K562 (cell line): ENCODE measurements around the gene SAE1. TPM values are rescaled to one million over a fixed set of nuclear protein-coding genes. Genes with fewer than 3 reads are reported as not detected.

Source experiments
- ETV1 ChIP-seq: fragments of 450-650 bp; conservative IDR thresholded peaks from 2 replicates; pipeline ENCODE4 v1.6.1; 2016; ENCODE audit warnings: missing genetic modification characterization, control low read depth, low read depth, missing compliant biosample characterization
- HDAC1 ChIP-seq, 2 experiments: fragments of 450-650 bp; IDR thresholded peaks; 2 replicates each; pipeline ENCODE4 v1.6.1; 2016 to 2017; ENCODE audit warnings: inconsistent platforms in 1 of 2, mild to moderate bottlenecking in 1 of 2, moderate library complexity in 1 of 2
- HOXB6 ChIP-seq: fragments of 250-450 bp; sonication (Bioruptor Pico); IDR thresholded peaks from 2 replicates; pipeline ENCODE4 v1.5.1; 2022; ENCODE audit warnings: mild to moderate bottlenecking, borderline replicate concordance
- RBM17 ChIP-seq: fragments of 200-400 bp; formaldehyde crosslinking; IDR thresholded peaks from 2 replicates; pipeline ENCODE4 v1.6.1; 2017; ENCODE audit warnings: low read depth, mild to moderate bottlenecking, low read length, borderline replicate concordance
- SREBF1 ChIP-seq: fragments of 150-350 bp; IDR thresholded peaks from 2 replicates; pipeline ENCODE4 v1.6.1; 2014; ENCODE audit warnings: antibody characterized with exemption, low read depth, low read length, borderline replicate concordance
- ZEB2 ChIP-seq: fragments of 450-650 bp; IDR thresholded peaks from 2 replicates; pipeline ENCODE4 v1.6.1; 2016
- ZNF41 ChIP-seq: fragments of 250-450 bp; sonication (Bioruptor Pico); conservative IDR thresholded peaks from 2 replicates; pipeline ENCODE4 v1.4.0; 2020; ENCODE audit warnings: mild to moderate bottlenecking
- polyA plus RNA-seq, 8 experiments: library from polyadenylated mRNA; depleted of rRNA in 4 of 8; stranded (reverse) in 5 of 8; unstranded in 3 of 8; fragments of >200 nt; fragmentation: Nextera tagmentation in 2 of 8; fragmentation: Illumina TruSeq in 1 of 8; extraction: Ambion mirVana in 2 of 8; extraction: Trizol in 1 of 8; gene quantifications; 2 replicates each; pipeline versions ENCODE4 v1.2.1 to v1.2.3, GENCODE V29; 2011 to 2014; ENCODE audit warnings: inconsistent platforms in 1 of 8, missing spikeins in 1 of 8
- total RNA-seq, 7 experiments: library from RNA; depleted of rRNA in 6 of 7; stranded (reverse); fragments of >200 nt in 6 of 7; fragmentation: Illumina TruSeq in 2 of 7; extraction: Trizol in 2 of 7; gene quantifications; 2 replicates each; pipeline versions ENCODE4 v1.2.1 to v1.2.3, GENCODE V29; 2011 to 2021; ENCODE audit warnings: low replicate concordance in 1 of 7
- TF ChIP-seq, protein P1 (sequence below): sonication (generic); formaldehyde crosslinking; IDR thresholded peaks from 2 replicates; pipeline ENCODE4 v1.5.0; 2020; ENCODE audit warnings: missing genetic modification reagents
- TF ChIP-seq, protein P2 (sequence below), 2 experiments: fragments of 450-650 bp in 1 of 2; sonication (generic) in 1 of 2; formaldehyde crosslinking; conservative IDR thresholded peaks; 2 replicates each; pipeline versions ENCODE4 v1.4.0 to v1.8.1; 2020 to 2022; ENCODE audit warnings: mild to moderate bottlenecking in 1 of 2, missing genetic modification reagents in 1 of 2
- TF ChIP-seq, protein P3 (sequence below): fragments of 250-450 bp; sonication (Bioruptor Pico); IDR thresholded peaks from 2 replicates; pipeline ENCODE4 v1.8.0; 2022; ENCODE audit warnings: moderate library complexity, mild to moderate bottlenecking, inconsistent platforms
- TF ChIP-seq, protein P4 (sequence below): fragments of 250-450 bp; sonication (Bioruptor Pico); IDR thresholded peaks from 2 replicates; pipeline ENCODE4 v1.4.0; 2020
- TF ChIP-seq, protein P5 (sequence below), 3 experiments: fragments of 200-800 bp in 1 of 3; fragments of 250-450 bp in 1 of 3; fragments of 450-650 bp in 1 of 3; sonication (Bioruptor Pico) in 1 of 3; sonication (Bioruptor generic) in 1 of 3; formaldehyde crosslinking in 1 of 3; IDR thresholded peaks; 2 replicates each; pipeline versions ENCODE4 v1.6.1 to v1.8.0; 2016 to 2022; ENCODE audit warnings: mild to moderate bottlenecking in 2 of 3, missing genetic modification characterization in 2 of 3, missing compliant biosample characterization in 1 of 3, moderate library complexity in 1 of 3

The SAE1 gene
- total and polyA plus RNA-seq, 9 of the 15 experiments (the other 6 are each of a cell fraction or from before 2014, with no cell fraction given) = 82.8 to 299 (median 217) TPM

DNA sequence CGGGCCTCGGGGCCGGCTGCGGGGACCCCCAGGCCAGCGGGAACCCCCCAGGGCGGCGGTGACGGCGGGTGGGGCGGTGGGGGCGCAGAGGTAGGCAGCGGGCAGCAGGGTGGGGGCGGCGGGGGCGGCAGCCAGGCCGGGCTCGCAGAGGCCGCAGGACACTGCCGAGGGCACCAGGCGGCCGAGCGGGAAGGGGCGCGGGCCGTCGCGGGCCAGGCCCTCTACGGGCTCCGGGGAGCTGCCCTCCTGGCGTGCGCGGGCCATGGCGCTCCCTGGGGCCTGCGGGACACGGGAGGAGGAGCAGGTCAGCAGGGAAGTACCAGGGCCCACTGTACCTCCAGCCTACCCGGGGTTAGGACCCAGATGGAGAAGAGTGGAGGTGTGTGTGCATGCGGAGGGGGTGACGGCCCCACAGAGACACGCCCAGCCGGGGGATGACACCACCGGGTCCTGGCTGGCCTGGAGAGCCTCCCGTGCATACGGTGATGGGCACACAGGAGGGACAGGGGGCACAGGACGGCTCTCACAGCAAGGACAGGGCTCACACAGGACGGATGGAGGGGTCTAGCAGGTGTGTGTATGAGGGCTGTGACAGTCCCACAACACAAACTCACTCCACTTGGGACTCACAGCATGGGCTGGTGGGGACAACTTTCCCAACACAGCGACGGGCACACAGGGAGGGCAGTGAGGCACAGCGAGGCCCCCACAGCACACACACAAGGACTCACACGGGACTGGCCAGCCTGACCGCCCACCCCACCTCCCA, 97.7 kb downstream of the SAE1 start (continued):
- TF ChIP-seq, protein P1, sequence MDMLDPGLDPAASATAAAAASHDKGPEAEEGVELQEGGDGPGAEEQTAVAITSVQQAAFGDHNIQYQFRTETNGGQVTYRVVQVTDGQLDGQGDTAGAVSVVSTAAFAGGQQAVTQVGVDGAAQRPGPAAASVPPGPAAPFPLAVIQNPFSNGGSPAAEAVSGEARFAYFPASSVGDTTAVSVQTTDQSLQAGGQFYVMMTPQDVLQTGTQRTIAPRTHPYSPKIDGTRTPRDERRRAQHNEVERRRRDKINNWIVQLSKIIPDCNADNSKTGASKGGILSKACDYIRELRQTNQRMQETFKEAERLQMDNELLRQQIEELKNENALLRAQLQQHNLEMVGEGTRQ (CRISPR knock-in tag) = no peak
- TF ChIP-seq HDAC1 (IDR thresholded peaks at IDR 0.05) (peak in 1 of 2 experiments; percentile 6; a peak in 2 of 4 replicates), SREBF1 (no peak), HOXB6 (no peak), ZNF41 (CRISPR knock-in tag) (no peak), RBM17 (no peak), ETV1 (tag) (no peak), ZEB2 (peak; percentile 26)
- TF ChIP-seq, protein P2, sequence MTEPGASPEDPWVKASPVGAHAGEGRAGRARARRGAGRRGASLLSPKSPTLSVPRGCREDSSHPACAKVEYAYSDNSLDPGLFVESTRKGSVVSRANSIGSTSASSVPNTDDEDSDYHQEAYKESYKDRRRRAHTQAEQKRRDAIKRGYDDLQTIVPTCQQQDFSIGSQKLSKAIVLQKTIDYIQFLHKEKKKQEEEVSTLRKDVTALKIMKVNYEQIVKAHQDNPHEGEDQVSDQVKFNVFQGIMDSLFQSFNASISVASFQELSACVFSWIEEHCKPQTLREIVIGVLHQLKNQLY (CRISPR knock-in tag; conservative IDR thresholded peaks at IDR 0.05) = 0 out of 4 replicates have a peak, but pooled peaks of 1 of the 2 experiments have one; percentile 50
- TF ChIP-seq, protein P3, sequence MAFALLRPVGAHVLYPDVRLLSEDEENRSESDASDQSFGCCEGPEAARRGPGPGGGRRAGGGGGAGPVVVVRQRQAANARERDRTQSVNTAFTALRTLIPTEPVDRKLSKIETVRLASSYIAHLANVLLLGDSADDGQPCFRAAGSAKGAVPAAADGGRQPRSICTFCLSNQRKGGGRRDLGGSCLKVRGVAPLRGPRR (CRISPR knock-in tag) = no peak
- TF ChIP-seq, protein P4, sequence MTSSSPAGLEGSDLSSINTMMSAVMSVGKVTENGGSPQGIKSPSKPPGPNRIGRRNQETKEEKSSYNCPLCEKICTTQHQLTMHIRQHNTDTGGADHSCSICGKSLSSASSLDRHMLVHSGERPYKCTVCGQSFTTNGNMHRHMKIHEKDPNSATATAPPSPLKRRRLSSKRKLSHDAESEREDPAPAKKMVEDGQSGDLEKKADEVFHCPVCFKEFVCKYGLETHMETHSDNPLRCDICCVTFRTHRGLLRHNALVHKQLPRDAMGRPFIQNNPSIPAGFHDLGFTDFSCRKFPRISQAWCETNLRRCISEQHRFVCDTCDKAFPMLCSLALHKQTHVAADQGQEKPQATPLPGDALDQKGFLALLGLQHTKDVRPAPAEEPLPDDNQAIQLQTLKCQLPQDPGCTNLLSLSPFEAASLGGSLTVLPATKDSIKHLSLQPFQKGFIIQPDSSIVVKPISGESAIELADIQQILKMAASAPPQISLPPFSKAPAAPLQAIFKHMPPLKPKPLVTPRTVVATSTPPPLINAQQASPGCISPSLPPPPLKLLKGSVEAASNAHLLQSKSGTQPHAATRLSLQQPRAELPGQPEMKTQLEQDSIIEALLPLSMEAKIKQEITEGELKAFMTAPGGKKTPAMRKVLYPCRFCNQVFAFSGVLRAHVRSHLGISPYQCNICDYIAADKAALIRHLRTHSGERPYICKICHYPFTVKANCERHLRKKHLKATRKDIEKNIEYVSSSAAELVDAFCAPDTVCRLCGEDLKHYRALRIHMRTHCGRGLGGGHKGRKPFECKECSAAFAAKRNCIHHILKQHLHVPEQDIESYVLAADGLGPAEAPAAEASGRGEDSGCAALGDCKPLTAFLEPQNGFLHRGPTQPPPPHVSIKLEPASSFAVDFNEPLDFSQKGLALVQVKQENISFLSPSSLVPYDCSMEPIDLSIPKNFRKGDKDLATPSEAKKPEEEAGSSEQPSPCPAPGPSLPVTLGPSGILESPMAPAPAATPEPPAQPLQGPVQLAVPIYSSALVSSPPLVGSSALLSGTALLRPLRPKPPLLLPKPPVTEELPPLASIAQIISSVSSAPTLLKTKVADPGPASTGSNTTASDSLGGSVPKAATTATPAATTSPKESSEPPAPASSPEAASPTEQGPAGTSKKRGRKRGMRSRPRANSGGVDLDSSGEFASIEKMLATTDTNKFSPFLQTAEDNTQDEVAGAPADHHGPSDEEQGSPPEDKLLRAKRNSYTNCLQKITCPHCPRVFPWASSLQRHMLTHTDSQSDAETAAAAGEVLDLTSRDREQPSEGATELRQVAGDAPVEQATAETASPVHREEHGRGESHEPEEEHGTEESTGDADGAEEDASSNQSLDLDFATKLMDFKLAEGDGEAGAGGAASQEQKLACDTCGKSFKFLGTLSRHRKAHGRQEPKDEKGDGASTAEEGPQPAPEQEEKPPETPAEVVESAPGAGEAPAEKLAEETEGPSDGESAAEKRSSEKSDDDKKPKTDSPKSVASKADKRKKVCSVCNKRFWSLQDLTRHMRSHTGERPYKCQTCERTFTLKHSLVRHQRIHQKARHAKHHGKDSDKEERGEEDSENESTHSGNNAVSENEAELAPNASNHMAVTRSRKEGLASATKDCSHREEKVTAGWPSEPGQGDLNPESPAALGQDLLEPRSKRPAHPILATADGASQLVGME (CRISPR knock-in tag) = no peak
- TF ChIP-seq, protein P5, sequence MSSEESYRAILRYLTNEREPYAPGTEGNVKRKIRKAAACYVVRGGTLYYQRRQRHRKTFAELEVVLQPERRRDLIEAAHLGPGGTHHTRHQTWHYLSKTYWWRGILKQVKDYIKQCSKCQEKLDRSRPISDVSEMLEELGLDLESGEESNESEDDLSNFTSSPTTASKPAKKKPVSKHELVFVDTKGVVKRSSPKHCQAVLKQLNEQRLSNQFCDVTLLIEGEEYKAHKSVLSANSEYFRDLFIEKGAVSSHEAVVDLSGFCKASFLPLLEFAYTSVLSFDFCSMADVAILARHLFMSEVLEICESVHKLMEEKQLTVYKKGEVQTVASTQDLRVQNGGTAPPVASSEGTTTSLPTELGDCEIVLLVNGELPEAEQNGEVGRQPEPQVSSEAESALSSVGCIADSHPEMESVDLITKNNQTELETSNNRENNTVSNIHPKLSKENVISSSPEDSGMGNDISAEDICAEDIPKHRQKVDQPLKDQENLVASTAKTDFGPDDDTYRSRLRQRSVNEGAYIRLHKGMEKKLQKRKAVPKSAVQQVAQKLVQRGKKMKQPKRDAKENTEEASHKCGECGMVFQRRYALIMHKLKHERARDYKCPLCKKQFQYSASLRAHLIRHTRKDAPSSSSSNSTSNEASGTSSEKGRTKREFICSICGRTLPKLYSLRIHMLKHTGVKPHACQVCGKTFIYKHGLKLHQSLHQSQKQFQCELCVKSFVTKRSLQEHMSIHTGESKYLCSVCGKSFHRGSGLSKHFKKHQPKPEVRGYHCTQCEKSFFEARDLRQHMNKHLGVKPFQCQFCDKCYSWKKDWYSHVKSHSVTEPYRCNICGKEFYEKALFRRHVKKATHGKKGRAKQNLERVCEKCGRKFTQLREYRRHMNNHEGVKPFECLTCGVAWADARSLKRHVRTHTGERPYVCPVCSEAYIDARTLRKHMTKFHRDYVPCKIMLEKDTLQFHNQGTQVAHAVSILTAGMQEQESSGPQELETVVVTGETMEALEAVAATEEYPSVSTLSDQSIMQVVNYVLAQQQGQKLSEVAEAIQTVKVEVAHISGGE (CRISPR knock-in tag; IDR thresholded peaks at IDR 0.05) = no peak
